Epithelial cell of esophagus (primary cell): ENCODE data around the gene TEN1.

Source experiments
- DNase-seq: peaks from one replicate; pipeline ENCODE4 v3.0.0; 2010; ENCODE audit warnings: low read depth
- H3K4me3 ChIP-seq: 2 replicates; pipeline ENCODE4 v1.5.1; 2011; ENCODE audit warnings: mild to moderate bottlenecking, low read length, control low read depth
- CTCF ChIP-seq: IDR thresholded peaks from 2 replicates; pipeline ENCODE4 v1.5.1; 2011; ENCODE audit warnings: low read depth, mild to moderate bottlenecking, low read length, control low read depth, inconsistent platforms; ENCODE audit not compliant: insufficient read depth; ENCODE audit errors: missing control alignments

TEN1 gene

GRCh38 chr17:76046064-76046463, 67.0 kb downstream of the TEN1 start:
- no peak for TF ChIP-seq CTCF
- peak; percentile 87 for DNase-seq
- H3K4me3 ChIP-seq = no peak overlapping the region

DNA sequence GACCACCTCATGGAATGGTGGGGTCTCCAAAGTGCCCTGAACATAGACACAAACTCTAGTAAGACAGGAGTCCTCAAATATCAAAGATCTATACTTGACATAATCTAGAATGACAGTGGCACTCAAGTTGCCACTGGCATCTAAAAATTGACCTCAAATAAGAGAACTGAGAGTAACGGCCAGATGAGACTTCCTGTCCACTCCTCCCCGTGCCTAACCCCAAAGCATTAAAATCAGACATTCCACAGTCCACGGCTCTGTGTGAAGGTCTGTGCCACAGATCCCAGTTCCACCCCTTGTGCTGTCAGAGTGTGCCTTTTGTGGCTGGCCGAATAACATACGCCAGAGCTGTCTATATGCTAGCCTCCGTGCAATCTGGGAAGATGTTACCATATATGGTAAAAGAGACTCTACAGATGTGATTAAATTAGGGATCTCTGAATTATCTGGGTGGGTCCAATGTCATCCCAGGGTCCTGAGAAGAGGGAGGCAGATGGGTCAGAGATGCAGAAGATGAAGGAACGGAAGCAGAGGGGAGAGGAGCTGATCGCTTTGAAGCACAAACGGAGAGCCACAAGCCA, 69.1 kb downstream of the TEN1 start:
- no peak for DNase-seq
- no peak for TF ChIP-seq CTCF
- no peak overlapping the region for H3K4me3 ChIP-seq

DNA sequence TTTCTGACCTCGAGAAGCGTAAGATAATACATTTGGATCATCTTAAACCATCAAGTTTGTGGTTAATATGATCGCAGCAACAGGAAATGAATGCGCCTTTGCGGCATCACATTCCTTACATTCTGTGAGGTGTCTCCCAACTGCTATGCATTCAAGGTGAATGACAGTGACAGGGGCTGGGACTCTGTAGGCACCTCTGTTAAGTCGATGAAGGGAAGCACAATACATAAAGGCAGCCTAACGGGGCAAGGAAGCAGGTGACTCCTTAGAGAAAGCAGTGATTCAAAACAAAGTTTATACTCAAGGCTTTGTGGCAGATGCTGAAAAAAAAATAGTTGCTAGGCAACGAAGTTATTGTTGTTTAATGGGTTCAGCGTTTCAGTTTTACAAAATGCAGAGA, 69.7 kb downstream of the TEN1 start:
- no peak overlapping the region for H3K4me3 ChIP-seq
- peak; percentile 14 for DNase-seq
- TF ChIP-seq CTCF = no peak

- TF ChIP-seq CTCF = no peak
- H3K4me3 ChIP-seq = no peak overlapping the region
- DNase-seq = no peak
Measured at GRCh38 chr17:76049239-76049638, 70.2 kb downstream of the TEN1 start.

- no peak for TF ChIP-seq CTCF
- DNase-seq = no peak
- H3K4me3 ChIP-seq = no peak overlapping the region
Measured at GRCh38 chr17:76049836-76050537, 70.9 kb downstream of the TEN1 start.
